NOMO-1 (cell line): ENCODE measurements around the gene NBPF26.
A peak's percentile ranks its signal among the peaks of the same experiment; 100 is the strongest.
"Not testable (repeated sequence)": the region's sequence is repeated elsewhere in the genome, so short reads cannot be mapped to it uniquely, and the experiment has no call there.

Experiments used
- DNase-seq, 2 experiments: peaks; one replicate each; lab custom pipeline; 2025; ENCODE audit not compliant: unreplicated experiment in 2 of 2; lab: John Stamatoyannopoulos, UW

NBPF26 gene

GRCh38 chr1:120850537-120851421 lies 127.0 kb downstream of the NBPF26 start:
- peak; percentile 59 to 63 for DNase-seq

GRCh38 chr1:120858144-120858543 lies 134.4 kb downstream of the NBPF26 start:
- not testable (repeated sequence) for DNase-seq

DNA sequence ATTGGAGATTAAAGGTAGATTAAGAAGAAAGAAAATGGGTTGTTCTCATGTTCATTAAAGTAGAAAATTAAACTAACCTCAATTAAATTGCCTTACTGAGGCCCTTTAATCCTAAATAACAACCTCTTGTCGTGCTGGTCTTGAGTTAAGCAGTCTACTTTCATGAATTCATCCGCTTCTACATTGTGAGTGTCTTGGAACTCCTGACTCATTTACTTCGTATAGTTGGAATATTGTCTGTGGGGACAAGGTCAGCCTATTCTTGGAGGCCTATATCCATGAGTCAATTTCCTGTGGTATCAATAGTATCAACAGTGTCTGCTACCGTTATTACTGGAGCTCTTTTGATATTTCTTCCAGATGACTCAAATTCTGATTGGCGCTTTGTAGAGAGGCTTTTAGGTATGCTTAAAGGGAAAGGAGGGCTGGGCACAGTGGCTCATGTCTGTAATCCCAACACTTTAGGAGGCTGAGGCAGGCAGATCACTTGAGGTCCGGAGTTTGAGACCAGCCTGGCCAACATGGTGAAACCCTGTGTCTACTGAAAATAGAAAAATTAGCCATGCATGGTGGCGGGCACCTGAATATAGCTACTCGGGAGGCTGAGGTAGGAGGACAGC lies 136.0 kb downstream of the NBPF26 start:
- DNase-seq: not testable (repeated sequence)

GRCh38 chr1:120878206-120878605 lies 154.5 kb downstream of the NBPF26 start:
- not testable (repeated sequence) for DNase-seq

- not testable (repeated sequence) for DNase-seq
These were observed 156.3 kb downstream of the NBPF26 start for GRCh38 chr1:120880056-120880455.

- DNase-seq: not testable (repeated sequence)
These were observed 158.2 kb downstream of the NBPF26 start for GRCh38 chr1:120881934-120882333.
